Stimulated activated naive CD4-positive, alpha-beta T cell treated with Interleukin-2 at 50 U/mL for 16 hours (primary cell): ENCODE results near the gene FMC1.
A peak's percentile ranks its signal among the peaks of the same experiment; 100 is the strongest.
"Not testable (repeated sequence)": the region's sequence is repeated elsewhere in the genome, so short reads cannot be mapped to it uniquely, and the experiment has no call there.

Experiments used
- DNase-seq: peaks from one replicate; lab custom pipeline; 2025; lab: John Stamatoyannopoulos, UW

Gene FMC1

DNA sequence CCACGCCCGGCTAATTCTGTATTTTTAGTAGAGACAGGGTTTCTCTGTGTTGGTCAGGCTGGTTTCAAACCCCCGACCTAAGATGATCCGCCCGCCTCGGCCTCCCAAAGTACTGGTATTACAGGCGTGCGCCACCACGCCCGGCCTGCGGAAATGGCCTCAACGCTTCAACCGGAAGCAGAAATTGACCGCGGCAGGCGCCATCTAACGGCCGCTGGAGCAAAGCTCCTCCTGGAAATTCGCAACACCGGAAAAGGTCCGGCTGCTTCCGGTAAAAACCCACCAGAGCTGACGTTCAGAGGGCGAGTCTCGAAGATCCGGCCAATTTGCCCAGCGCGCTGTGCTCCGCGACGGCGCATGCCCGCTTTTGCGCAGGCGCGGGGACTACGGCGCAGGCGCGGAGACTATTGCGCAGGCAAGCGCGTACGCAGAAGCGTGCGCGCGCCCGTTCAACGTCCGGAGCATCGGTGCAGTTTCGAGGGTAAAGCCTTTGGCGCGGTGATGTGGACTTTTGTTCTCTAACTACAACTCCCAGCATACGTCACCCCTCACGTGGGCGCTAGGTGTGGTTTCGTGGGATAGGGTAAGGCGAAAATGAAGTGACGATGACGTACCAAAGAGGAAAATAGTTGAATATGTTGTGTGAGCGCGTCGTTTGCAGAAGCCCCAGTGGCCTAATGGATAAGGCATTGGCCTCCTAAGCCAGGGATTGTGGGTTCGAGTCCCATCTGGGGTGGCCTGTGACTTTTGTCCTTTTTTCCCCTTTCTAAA lies 915 bp upstream of the FMC1 start:
- peak; percentile 99 for DNase-seq

DNA sequence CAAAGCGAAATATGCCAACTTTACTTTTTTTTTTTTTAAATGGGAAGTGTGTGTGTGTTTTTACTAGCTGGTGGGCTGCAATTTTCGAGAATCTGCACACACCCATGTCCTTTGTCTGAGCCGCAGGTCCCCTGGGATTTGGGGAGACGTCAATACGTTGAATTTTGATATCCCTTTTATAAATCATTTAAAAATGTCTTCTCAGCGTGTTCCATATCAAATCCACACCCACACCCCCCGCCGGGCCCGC lies 404 bp upstream of the FMC1 start:
- DNase-seq, result no peak

DNA sequence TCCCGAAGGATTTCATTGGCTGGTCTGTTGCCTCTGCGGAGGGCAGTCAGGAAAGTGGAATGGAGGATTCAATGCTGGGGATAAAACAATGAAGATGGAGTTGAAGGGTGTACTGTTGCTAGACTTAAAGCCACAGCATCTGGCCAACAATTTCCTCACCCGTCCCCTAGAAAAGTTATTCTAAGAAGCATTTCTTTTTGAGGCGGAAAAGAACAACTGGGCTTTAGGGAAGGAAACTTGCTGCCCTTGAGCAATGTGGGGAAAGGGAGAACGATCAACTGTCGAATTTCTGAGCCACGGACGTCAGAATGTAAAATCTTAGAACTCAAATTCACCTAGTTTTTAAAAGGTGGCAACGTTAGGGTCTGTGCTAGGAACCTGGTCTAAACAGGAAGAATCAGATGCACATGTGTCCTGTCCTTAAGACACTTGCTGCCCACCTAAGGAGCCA lies 664 bp downstream of the FMC1 start:
- no peak for DNase-seq

DNA sequence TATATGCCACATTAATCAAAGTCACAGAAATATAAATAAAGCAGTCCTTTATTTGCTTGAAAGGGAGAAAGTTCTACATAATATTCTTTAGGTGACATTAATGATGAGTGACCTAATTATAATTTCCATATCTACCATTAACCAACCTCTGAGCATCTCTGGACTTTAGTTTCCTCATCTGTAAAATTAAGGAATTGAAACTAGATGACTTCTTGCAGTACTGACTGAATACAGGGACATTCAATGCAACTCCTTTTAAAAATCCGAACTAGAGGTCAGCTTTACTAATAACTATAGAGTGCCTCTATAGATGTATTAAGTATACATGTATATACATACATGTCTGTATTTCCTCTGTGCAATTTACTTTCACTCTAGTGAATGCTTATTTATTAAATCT lies 3.9 kb downstream of the FMC1 start:
- DNase-seq, result no peak

DNA sequence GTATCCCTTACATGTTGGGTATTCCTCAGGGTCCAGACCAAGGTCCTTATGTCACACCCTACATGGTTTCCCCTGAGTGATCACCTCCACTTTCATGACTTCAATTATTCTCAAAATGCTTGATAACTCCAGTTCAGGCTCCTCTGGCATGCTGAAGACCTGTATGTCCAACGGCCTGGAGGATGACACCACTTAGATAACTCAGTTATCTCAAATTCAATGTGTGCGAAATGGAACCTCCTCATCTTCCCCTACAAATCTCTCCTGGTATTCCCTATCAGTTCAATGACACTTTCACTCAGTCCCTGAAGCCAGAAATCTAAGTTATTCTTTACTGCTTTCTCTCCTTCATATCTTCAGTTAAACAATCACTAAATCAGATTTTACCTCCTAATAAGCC lies 9.9 kb downstream of the FMC1 start:
- no peak for DNase-seq

DNA sequence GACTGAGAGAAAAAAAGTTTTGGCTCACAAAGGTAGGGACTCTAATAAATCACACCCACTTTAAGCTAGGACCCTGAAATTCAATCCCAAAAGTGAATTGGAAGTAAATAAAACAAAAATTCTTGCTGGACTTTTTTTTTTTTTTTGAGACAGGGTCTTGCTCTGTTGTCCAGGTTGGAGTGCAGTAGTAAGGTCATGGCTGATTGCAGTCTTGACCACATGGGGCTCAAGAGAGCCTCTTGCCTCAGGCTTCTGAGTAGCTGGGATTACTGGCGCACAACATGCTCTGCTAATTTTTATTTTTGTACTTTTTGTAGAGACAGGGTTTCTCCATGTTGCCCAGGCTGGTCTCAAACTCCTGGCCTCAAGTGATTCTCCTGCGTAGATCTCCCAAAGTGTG lies 13.6 kb downstream of the FMC1 start:
- no peak for DNase-seq

DNA sequence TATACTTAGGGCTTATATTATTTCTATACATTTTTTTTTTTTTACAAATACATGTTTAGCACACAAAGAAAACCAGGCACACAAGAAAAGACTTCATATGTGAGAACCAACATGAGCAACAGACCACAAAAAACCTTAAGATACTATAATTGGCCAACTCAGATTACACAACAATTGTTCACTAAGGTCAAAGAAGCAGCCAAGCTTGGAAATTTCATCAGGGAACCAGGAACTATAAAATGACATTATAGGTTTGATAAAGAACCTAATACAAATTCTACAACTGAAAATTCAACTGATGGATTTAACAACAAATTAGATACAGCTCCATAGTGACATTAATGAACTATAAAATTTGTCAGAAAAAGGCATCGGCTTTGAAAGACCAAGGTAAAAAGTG lies 14.2 kb downstream of the FMC1 start:
- no peak for DNase-seq

DNA sequence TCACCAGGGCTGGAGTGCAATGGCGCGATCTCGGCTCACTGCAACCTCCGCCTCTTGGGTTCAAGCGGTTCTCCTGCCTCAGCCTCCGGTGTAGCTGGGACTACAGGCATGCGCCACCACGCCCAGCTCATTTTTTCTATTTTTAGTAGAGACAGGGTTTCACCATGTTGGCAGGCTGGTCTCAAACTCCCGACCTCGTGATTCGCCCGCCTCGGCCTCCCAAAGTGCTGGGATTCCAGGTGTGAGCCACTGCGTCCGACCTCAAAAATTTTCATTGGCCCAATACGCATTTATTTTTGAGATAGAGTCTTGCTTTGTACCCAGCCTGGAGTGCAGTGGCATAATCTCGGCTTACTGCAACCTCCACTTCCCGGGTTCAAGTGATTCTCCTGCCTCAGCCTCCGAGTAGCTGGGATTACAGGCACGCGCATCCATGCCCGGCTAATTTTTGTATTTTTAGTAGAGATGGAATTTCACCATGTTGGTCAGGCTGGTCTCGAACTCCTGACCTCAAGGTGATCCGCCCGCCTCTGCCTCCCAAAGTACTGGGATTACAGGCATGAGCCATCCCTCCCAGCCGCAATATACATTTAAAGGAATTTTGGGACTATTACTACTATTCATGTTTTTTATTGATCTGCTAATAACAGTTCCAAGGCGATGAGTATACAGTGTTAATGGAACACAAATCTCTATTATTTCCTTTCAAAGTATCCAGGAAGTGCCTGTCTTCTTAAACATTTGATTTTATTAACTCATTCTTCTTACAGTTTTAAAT lies 16.8 kb downstream of the FMC1 start:
- DNase-seq, result not testable (repeated sequence)

DNA sequence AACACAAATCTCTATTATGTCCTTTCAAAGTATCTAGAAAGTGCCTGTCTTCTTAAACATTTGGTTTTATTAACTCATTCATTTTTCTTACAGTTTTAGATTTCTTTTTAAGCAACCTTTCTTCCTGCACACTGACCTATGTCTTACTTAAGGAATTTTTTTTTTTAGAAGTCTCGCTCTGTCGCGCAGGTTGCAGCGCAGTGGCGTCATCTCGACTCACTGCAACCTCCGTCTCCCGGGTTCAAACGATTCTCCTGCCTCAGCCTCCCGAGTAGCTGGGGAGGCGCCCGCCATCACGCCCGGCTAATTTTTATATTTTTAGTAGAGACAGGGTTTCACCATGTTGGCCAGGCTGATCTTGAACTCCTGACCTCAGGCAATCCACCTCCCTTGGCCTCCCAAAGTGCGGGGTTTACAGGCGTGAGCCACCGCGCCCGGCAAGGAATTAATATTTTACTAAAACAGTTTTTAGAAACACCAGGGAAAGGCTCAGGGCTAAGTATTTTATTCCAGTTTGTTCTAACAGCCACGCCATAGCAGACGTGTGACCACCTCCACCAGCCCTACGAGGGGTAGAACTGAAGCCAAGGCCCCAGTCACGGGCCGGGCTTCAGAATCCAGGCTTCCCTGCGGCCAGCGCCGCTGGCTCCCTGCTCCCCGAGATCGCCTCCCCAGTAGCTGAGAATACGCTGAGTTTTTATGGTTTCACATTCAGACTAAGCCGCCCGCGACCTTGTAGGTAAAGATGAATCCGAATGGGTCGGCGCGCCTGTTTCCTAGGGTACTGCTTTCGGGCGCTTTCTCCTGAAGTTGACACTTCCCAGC lies 17.6 kb downstream of the FMC1 start:
- DNase-seq, result peak; percentile 37

DNA sequence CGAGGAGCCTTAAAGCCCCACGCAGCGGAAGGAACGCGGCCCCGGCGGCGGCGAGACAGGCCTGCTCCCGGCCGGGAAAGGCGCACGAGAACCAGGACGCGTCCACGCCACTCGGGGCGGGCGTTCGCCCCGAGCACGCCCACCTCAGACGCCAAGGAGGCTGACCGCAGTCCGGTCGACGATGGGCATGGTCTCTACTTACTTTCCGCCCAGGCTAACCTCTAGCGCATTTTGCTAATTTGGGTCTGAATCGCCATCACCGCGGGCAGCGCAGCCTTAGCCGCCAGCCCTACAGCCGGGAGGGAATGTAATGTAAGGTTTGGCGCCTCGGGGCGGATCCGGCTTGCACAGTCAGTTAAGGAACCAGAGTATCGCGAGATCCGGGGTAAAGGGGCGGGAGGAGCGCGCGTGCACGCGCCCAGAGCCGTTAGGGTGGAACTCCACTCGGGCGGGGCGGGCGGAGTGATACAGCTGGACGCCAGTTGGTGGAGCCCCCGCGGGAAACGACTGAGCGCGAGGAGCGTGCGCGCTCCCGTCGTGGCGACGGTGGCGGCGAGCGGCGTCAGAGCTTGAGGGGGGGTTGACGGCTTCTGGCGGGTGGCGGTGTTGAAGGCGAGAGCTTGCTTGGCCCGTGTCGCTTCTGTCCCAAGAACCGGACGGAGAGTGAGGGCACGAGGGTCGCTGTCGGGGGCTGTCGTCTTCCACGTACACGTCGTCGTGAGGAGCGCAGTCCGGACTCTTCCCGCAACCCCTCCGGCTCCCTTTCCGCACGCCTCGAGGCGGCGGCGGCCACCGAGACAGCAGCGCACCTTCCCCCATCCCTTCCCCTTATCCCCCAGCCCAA lies 18.5 kb downstream of the FMC1 start, which contains the start of gene LUC7L2:
LUC7L2 (plus strand) TSS at position 529 of the 844 bp plus-strand sequence. CDS start 368 bp downstream, outside the sequence.
- DNase-seq, result peak; percentile 99

DNA sequence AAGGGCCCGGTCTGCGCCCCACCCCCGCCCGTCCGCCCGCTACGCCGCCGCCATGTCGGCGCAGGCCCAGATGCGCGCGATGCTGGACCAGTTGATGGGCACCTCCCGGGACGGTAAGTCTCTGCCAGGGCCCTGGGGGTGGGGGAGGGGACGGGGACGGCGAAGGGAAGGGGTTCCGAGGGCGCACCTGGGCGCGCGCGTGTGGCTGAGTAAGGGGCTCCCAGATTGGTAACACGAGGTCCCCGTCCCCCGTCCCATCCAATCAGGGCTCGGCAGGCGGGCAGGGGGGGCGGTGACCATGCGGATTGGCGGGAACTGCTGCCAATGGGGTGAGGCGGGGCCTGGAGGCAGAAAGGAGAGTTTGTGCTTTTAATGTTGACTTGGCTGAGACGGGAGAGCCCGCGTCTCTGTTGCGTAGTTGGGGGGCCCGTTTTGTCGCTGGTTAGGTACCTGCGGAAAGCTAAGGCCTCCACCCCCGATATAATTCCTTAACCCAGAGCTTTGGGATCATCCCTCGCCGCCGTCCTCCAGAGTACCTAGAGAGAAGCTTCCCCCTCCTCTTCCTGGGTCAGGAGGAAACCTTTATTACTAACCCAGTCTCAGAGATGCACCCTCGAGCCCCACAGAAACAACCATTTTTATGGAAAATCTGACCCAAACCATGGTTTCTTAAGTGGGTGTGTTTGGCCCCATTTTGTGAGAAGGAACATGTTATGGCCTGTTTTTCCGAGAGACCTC lies 19.2 kb downstream of the FMC1 start:
- DNase-seq, result peak; percentile 99

DNA sequence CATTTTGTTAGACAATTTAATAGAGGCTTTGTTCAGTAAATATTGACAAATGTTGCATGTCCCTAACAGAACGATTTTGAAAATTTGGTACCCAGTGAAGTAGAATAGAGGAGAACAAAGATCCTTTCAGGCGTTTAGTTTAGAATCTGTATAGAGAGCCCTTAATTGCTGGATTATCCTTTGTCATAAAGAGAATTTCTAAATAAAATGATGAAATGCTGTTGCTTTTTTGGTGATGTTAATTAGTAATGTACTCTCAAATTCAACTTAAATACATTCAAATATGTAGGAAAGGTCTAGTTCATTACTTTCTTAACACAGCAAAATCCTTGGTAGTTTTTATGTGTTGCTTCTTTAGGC lies 19.8 kb downstream of the FMC1 start:
- DNase-seq, result no peak

DNA sequence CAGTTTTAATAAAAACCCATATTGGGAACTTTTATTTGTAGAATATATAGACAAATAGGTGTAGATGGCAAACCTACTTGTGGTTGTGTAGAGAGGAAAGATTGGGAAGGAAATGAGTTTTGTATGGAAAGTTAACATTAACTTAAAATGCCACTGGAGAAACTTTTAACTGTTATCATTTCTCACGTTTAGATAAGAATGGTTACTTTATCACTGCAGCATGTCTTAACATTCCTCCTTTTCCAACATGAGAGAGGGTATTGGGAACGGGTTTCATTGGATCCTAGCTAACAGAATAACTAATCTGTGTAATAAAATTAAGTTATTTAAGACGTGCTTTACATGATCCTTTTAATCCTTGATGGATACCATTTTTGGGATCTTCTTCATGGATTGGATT lies 20.4 kb downstream of the FMC1 start:
- DNase-seq, result no peak

DNA sequence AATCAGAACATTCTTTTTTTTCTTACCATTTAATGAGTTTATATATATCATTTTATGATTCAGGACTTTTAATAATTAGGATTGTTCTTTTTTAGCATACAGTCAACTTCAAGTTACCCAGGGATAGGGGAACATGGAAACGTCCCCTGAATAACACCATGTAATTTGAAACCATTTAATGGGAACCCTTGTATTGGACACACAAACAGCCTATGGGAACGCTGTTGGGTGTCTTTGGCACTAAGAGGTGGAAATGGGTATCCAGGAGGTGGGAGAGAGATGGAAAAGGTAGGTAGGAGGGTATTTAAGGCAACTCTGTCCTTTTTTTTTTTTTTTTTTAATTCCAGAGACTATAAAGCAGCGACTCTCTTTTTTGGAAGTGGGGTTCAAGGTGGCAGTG lies 21.2 kb downstream of the FMC1 start:
- DNase-seq, result no peak

DNA sequence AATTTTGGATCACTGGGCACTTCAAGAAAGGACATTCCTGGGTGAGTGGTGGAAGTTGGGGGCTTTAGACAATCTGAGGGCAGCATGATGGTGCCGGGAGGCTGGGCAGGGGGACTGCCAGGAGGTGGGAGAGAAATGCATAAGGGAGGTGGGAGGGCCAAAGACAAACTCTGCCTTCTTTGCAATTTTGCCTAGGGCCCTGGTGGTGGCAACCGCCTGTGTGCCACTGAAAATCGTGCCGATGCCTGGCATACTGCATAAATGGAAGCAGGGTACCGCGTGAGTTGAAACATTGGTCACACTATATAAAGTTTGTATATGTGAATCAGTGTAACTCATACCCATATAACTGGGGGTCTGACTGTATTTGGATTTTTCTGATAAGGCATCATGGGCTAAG lies 21.8 kb downstream of the FMC1 start:
- no peak for DNase-seq

DNA sequence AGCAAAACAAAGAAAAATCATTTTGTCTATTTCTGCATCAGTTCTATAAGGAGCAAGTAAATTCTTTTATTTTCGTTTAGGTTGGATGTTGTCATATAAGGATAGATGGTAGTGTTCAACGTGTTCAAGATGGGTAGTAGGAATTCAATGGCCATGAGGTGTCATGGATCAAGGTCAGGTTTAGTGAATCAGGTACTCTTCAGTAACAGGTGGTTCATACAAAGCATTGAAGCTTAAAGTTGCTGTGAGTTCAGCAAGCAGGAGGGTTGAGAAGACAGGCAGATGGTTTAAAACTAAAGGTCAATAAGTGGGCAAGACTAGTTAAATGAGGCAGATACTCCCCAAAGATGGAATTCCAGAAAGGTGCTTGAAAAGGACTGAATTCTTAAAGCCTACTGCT lies 24.2 kb downstream of the FMC1 start:
- no peak for DNase-seq

DNA sequence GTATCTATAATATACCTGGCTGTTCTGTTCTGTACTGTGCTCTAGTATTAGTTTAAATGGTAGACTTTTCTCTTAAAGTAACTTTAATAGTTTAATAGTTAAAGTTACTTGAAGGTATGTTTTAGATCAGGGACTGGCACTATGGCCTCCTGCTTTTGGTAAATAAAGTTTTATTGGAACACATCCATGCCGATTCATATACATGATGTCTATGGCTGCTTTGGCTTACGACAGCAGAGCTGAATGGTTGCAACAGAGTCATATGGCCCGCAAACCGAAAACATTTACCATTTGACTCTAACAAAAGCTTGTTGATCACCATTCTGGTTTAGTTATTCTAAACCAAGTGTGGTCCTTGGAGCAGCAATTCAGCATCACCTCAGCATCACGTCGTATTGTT lies 25.3 kb downstream of the FMC1 start:
- no peak for DNase-seq

DNA sequence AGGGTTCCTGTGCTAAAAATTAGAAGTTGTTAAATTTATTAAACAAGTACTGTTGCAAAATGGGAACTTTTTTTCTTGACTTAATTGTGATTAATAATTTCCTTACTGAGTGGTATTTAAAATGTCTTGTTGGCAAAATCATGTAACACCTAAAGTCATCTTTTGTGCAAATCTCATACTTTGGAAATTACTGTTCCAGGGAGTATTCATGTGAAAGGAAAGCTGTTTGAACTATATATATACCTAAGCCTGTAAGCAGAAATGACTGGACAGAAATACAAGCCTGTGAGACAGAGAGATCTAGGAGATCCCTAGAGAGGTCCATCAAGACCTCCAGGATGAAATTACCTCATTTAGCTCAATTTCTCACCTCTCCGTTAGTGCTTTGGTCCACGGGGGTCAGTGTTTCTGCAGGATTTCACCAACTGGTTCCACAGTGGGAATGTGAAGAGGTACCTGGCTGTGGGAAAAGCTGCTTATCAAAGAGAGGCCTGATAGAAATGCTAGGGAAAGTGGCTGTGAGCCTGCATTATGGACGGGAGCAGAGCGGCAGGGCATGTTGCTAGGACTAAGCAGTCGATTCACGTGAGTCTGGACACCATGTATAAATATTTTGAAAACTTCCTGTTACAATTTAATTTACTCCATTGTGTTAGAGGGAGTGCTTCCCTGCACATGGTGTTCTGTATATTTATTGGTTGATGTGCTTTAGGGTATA lies 26.5 kb downstream of the FMC1 start:
- no peak for DNase-seq

DNA sequence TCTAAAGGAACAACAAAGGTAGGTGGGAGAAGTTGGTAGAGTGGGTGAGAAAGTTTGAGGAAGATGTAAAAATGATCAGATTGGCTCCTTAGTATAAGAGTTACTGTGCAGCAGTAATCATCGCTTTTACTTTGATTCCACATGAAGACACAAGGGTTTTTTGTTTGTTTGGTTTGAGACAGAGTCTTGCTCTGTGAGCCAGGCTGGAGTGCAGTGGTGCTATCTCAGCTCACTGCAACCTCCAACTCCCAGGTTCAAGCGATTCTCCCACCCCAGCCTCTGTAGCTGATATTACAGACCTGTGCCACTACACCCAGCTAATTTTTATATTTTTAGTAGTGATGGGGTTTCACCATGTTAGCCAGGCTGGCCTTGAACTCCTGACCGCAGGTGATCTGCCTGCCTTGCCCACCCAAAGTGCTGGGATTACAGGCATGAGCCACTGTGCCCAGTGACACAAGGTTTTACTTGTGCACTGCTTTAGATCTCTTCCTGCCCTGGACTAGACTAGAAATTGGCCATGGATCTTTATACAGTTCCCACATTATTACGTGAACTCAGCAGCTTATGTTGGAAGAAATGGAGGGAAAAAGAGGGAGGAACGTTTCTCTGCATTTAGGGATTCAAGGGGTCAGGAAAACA lies 29.3 kb downstream of the FMC1 start:
- DNase-seq, result no peak

DNA sequence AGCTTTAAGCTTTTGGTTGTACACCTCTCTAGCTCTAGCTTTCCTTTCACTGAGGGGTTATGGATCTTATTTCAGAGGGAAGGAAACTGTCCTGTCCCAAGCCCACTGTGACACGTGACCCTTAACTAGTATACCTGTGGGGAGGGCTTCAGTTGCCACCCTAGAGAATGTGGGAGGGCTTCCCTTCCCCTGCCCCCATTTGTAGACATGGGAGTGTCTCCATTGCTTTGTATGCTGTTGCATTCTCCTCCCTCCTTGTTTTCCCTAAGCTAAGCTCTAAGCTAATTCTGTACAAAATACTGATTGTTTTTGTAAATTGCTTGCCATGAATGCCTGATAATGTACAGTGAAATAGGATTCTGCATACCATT lies 29.8 kb downstream of the FMC1 start:
- DNase-seq, result no peak
